IMR-90 (cell line): ENCODE results near the gene CGA.

Source experiments
- NFE2L2 ChIP-seq: fragments of 150-350 bp; IDR thresholded peaks from 2 replicates; pipeline ENCODE4 v1.6.1; 2016; ENCODE audit warnings: low read depth, mild to moderate bottlenecking, low read length
- TF ChIP-seq, protein P1 (sequence below): conservative IDR thresholded peaks from 2 replicates; pipeline ENCODE4 v1.5.1; 2012; ENCODE audit warnings: mild to moderate bottlenecking, low read depth, low read length, improper control_type of control experiment

DNA sequence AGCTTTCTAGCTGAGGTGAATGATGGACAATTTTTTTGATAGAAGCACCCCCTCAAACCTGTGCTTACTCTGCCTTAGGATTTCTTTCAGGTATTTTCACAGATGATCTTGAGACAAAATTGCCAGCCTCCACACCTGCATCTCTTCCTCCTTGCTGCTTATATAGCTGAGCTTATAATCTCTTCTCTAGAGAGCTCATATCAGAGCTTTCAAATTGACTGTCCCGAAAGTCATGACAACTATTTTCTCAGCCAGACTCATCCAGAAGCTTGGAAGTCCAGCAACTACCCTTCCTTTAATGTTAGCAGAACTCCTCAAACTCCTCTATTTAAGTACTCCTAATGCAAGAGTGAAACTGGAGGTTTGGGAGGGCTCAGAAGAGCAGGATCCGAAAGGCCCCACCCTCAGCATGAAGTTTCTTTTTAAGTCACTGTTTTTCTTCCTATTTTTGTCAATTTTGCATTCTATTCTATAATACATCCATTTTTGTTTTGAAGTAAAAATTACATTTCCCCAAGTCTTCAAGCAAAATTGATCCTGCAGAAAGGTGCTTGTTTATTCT lies 12.7 kb downstream of the CGA start:
- no peak for TF ChIP-seq NFE2L2
- TF ChIP-seq, protein P1, sequence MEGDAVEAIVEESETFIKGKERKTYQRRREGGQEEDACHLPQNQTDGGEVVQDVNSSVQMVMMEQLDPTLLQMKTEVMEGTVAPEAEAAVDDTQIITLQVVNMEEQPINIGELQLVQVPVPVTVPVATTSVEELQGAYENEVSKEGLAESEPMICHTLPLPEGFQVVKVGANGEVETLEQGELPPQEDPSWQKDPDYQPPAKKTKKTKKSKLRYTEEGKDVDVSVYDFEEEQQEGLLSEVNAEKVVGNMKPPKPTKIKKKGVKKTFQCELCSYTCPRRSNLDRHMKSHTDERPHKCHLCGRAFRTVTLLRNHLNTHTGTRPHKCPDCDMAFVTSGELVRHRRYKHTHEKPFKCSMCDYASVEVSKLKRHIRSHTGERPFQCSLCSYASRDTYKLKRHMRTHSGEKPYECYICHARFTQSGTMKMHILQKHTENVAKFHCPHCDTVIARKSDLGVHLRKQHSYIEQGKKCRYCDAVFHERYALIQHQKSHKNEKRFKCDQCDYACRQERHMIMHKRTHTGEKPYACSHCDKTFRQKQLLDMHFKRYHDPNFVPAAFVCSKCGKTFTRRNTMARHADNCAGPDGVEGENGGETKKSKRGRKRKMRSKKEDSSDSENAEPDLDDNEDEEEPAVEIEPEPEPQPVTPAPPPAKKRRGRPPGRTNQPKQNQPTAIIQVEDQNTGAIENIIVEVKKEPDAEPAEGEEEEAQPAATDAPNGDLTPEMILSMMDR: no peak
